Astrocyte (in vitro differentiated cells and primary cell): Measurements from ENCODE around the gene FKBP1B.

ENCODE experiments used
- CTCF ChIP-seq: IDR thresholded peaks from 2 replicates; pipeline ENCODE4 v1.5.1; 2011; ENCODE audit warnings: low read depth, mild to moderate bottlenecking, inconsistent platforms, low read length, moderate library complexity; ENCODE audit not compliant: insufficient read depth
- EZH2 ChIP-seq: IDR thresholded peaks from 2 replicates; pipeline ENCODE4 v1.6.1; 2012; ENCODE audit warnings: mild to moderate bottlenecking, low read length, inconsistent platforms; ENCODE audit not compliant: insufficient read depth

- no peak for TF ChIP-seq CTCF
- no peak for TF ChIP-seq EZH2
These were observed 28.2 kb upstream of the FKBP1B start for GRCh38 chr2:24021122-24021998.
